Peyer's patch (tissue), 4 donors: ENCODE measurements around the gene RHOF.

Experiments used
- POLR2A ChIP-seq, 2 donors: fragments of 450-650 bp; IDR thresholded peaks; one replicate each; pipeline ENCODE4 v1.5.1; 2017; ENCODE audit warnings: antibody characterized with exemption in 2 of 2, mild to moderate bottlenecking in 2 of 2, moderate library complexity in 2 of 2
- TF ChIP-seq, protein P1 (sequence below), 6 experiments: fragments of 450-650 bp in 4 of 6; fragments of 200-600 bp in 2 of 6; sonication (generic) in 1 of 6; IDR thresholded peaks; one replicate each; pipeline ENCODE4 v1.5.1; 2017 to 2019; ENCODE audit warnings: antibody characterized with exemption in 6 of 6, mild to moderate bottlenecking in 3 of 6, moderate library complexity in 1 of 6

DNA sequence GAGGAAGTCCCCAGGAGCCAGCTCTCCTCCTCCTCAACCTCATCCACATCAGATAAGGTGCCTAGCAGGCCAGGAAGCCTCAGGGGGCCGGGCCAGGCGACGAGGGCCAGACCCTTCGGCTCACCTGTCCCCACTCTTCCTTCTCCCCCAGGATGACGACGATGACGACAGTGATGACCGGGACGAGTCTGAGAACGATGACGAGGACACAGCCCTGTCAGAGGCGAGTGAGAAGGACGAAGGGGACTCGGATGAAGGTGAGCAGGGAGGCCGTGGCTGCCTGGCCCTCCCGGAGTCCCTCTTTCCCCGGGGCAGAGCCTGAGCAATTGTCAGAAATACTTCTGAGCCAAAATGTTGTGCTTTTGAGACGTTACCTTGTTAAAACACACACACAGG is 24.2 kb upstream of the RHOF start:
- TF ChIP-seq, protein P1, sequence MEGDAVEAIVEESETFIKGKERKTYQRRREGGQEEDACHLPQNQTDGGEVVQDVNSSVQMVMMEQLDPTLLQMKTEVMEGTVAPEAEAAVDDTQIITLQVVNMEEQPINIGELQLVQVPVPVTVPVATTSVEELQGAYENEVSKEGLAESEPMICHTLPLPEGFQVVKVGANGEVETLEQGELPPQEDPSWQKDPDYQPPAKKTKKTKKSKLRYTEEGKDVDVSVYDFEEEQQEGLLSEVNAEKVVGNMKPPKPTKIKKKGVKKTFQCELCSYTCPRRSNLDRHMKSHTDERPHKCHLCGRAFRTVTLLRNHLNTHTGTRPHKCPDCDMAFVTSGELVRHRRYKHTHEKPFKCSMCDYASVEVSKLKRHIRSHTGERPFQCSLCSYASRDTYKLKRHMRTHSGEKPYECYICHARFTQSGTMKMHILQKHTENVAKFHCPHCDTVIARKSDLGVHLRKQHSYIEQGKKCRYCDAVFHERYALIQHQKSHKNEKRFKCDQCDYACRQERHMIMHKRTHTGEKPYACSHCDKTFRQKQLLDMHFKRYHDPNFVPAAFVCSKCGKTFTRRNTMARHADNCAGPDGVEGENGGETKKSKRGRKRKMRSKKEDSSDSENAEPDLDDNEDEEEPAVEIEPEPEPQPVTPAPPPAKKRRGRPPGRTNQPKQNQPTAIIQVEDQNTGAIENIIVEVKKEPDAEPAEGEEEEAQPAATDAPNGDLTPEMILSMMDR (IDR thresholded peaks at IDR 0.05), result no peak
- TF ChIP-seq POLR2A (IDR thresholded peaks at IDR 0.05), result no peak
